ENCODE results near the gene PROX2.

GRCh38 chr14:74859757-74860552, 16.0 kb downstream of the PROX2 start:
- TF ChIP-seq POLR2AphosphoS5 (IDR thresholded peaks at IDR 0.05) (no peak), CTCF (IDR thresholded peaks at IDR 0.05 in 8 of 11, conservative IDR thresholded peaks at IDR 0.05 in 3 of 11) (no peak)

Data from spleen (tissue), 7 donors.